ENCODE data around the gene WNT4. TPM values are rescaled to one million over a fixed set of nuclear protein-coding genes. Genes with fewer than 3 reads are reported as not detected.

WNT4 gene
- total and polyA plus RNA-seq, 2 of the 8 experiments (the other 6 are each of a cell fraction or from before 2014, with no cell fraction given), result 1.3 to 6.6 TPM

GRCh38 chr1:22129501-22130117, 13.3 kb downstream of the WNT4 start:
- no peak overlapping the region for H2AK5ac ChIP-seq (ENCODE audit: low read depth, low read length)
- no peaks in the 10 kb centered on the region for H3K79me1 ChIP-seq (ENCODE audit: low read depth, low read length)
- 94% methylated on average over 27 of the region's 29 CpGs; no CpG with 5 or more reads in 1 of the 2 experiments for WGBS, 2 experiments (ENCODE audit: extremely low coverage in 1 of 2, insufficient coverage in 1 of 2, insufficient read length in 1 of 2, insufficient replicate concordance in 2 of 2, low coverage in 1 of 2, low lambda C conversion rate in 2 of 2, missing lambda C conversion rate in 1 of 2)
- H3K14ac ChIP-seq (ENCODE audit: insufficient read length), result no peak overlapping the region
- H3K79me2 ChIP-seq (ENCODE audit: control insufficient read depth in 1 of 2, insufficient read depth in 2 of 2, low read length in 2 of 2), result no peaks in the 10 kb centered on the region
- H2BK15ac ChIP-seq (ENCODE audit: low read length), result no peak overlapping the region
- 0 out of 7 replicates have a peak, but pooled peaks cover 0 to 2% (median 0%) of the 10 kb centered on the region in 4 experiments for H3K27me3 ChIP-seq (replicated peaks in 1 of 4; ENCODE audit: control insufficient read depth in 3 of 4, extremely low read depth in 1 of 4, insufficient read depth in 3 of 4, low read length in 3 of 4)
- no peak overlapping the region for H3K56ac ChIP-seq (replicated peaks; ENCODE audit: insufficient read length, low read depth, low read length)
- H3K9me3 ChIP-seq (ENCODE audit: insufficient read depth in 2 of 2, low read depth in 1 of 2, low read length in 1 of 2), result no peaks in the 10 kb centered on the region
- ChIA-PET CTCF (ENCODE audit: partially characterized antibody) (interaction anchor here (0.7 to 13.1 kb wide), 10 partner anchors 7 to 284 kb away, joined by 3 to 149 read pairs (median 8); partner anchors contain the start of gene WNT4), POLR2A (ENCODE audit: partially characterized antibody) (interaction anchor here (1.8 kb wide), 1 partner anchor 10 kb away, joined by 5 read pairs; no protein-coding TSS in a partner anchor)
- peaks cover 0 to 16% (median 11%) of the 10 kb centered on the region in 4 experiments; a peak in 5 of 7 replicates for H3K4me1 ChIP-seq (replicated peaks in 1 of 4; ENCODE audit: control insufficient read depth in 3 of 4, insufficient read depth in 4 of 4, low read length in 3 of 4)
- no peaks in the 10 kb centered on the region; a peak in 1 of 8 replicates for H3K36me3 ChIP-seq (ENCODE audit: control insufficient read depth in 2 of 4, insufficient read depth in 4 of 4, low read length in 3 of 4)
- H2BK12ac ChIP-seq (ENCODE audit: low read depth, low read length), result no peak overlapping the region
- no peak for FAIRE-seq
- no peak overlapping the region for H2BK20ac ChIP-seq (ENCODE audit: low read length)
- no peak overlapping the region for H2AFZ ChIP-seq (ENCODE audit: low read length)
- no peak overlapping the region for H3K9ac ChIP-seq (replicated peaks in 1 of 4; ENCODE audit: extremely low read depth in 1 of 4, low read depth in 3 of 4, low read length in 3 of 4)
- H3K27ac ChIP-seq (ENCODE audit: low read depth, low read length), result no peak overlapping the region
- H4K20me1 ChIP-seq (replicated peaks in 1 of 2; ENCODE audit: control insufficient read depth in 1 of 2, insufficient read depth in 2 of 2, low read length in 2 of 2), result peaks cover 2% of the 10 kb centered on the region in 2 experiments
- no peak overlapping the region for H3K18ac ChIP-seq (ENCODE audit: extremely low read depth, low read length)
- H4K91ac ChIP-seq (replicated peaks; ENCODE audit: insufficient read length, low read length), result no peak overlapping the region
- H4K5ac ChIP-seq (ENCODE audit: insufficient read length, low read depth, low read length), result no peak overlapping the region
- no peak overlapping the region for H3K4me2 ChIP-seq (ENCODE audit: insufficient read depth in 1 of 2, low read depth in 2 of 2, low read length in 2 of 2)
- no peak overlapping the region for H3K23ac ChIP-seq (ENCODE audit: insufficient read length)
- H3K4me3 ChIP-seq (ENCODE audit: extremely low read depth in 1 of 4, insufficient read depth in 2 of 4, low read depth in 3 of 4, low read length in 4 of 4), result no peak overlapping the region
- H3K4ac ChIP-seq (replicated peaks; ENCODE audit: insufficient read length, low read depth, low read length), result no peak overlapping the region
- H3K23me2 ChIP-seq (ENCODE audit: low read depth, low read length), result no peaks in the 10 kb centered on the region
- no peak overlapping the region for H4K8ac ChIP-seq (ENCODE audit: extremely low read depth, insufficient read depth, low read length)
- DNase-seq (ENCODE audit: low read depth in 1 of 2, low spot score in 2 of 2), result no peak
- no peak overlapping the region for H2BK5ac ChIP-seq (ENCODE audit: low read depth, low read length)
- no peak overlapping the region for H2BK120ac ChIP-seq (replicated peaks; ENCODE audit: low read depth, low read length)
- TF ChIP-seq TCF12 (IDR thresholded peaks at IDR 0.05; ENCODE audit: low read depth, low read length) (no peak), SIX5 (IDR thresholded peaks at IDR 0.05; ENCODE audit: low read depth, low read length) (no peak), POLR2A (IDR thresholded peaks at IDR 0.05; ENCODE audit: control extremely low read depth in 1 of 2, low read depth in 2 of 2, low read length in 2 of 2) (no peak), NRF1 (IDR thresholded peaks at IDR 0.05; ENCODE audit: low read depth, low read length) (no peak), CHD1 (IDR thresholded peaks at IDR 0.05; ENCODE audit: low read depth, low read length) (no peak)
- TF ChIP-seq, protein P1, sequence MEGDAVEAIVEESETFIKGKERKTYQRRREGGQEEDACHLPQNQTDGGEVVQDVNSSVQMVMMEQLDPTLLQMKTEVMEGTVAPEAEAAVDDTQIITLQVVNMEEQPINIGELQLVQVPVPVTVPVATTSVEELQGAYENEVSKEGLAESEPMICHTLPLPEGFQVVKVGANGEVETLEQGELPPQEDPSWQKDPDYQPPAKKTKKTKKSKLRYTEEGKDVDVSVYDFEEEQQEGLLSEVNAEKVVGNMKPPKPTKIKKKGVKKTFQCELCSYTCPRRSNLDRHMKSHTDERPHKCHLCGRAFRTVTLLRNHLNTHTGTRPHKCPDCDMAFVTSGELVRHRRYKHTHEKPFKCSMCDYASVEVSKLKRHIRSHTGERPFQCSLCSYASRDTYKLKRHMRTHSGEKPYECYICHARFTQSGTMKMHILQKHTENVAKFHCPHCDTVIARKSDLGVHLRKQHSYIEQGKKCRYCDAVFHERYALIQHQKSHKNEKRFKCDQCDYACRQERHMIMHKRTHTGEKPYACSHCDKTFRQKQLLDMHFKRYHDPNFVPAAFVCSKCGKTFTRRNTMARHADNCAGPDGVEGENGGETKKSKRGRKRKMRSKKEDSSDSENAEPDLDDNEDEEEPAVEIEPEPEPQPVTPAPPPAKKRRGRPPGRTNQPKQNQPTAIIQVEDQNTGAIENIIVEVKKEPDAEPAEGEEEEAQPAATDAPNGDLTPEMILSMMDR (IDR thresholded peaks at IDR 0.05; ENCODE audit: control extremely low read depth in 1 of 3, insufficient read depth in 1 of 3, low read depth in 1 of 3, low read length in 3 of 3), result no peak
